HEK293 (cell line): ENCODE measurements around the gene COX8A.

Experiments used
- CTCF ChIA-PET: fragments of 350-600 bp; formaldehyde crosslinking; extraction: SDS; loops from one replicate; lab custom pipeline; 2021; ENCODE audit warnings: antibody characterized with exemption; lab: Yijun Ruan, JAX
- POLR2A ChIA-PET: fragments of 300-600 bp; formaldehyde crosslinking; extraction: SDS; loops from one replicate; lab custom pipeline; 2020; ENCODE audit warnings: antibody characterized with exemption, inconsistent platforms; lab: Yijun Ruan, JAX
- H3K27ac ChIP-seq: fragments of 200-500 bp; sonication (Bioruptor generic); 2 replicates; pipeline ENCODE4 v1.5.1; 2014; ENCODE audit warnings: low read depth, low read length, control low read depth, inconsistent platforms; ENCODE audit errors: extremely low read depth
- H3K36me3 ChIP-seq, 2 experiments: fragments of 200-500 bp in 1 of 2; sonication (Bioruptor generic) in 1 of 2; 1 replicate in 1 of 2; 2 replicates in 1 of 2; pipeline ENCODE4 v1.5.1; 2014 to 2017; ENCODE audit warnings: inconsistent platforms in 2 of 2, low read length in 2 of 2; ENCODE audit not compliant: control insufficient read depth in 2 of 2, insufficient read depth in 1 of 2
- H3K4me1 ChIP-seq: fragments of 200-500 bp; sonication (Bioruptor generic); 2 replicates; pipeline ENCODE4 v1.5.1; 2014; ENCODE audit warnings: mild to moderate bottlenecking, low read length, inconsistent platforms; ENCODE audit not compliant: control insufficient read depth, insufficient read depth
- H3K4me3 ChIP-seq: 2 replicates; pipeline ENCODE4 v1.5.1; 2011; ENCODE audit warnings: low read depth, mild to moderate bottlenecking, control low read depth, low read length, moderate library complexity
- H3K9me3 ChIP-seq: fragments of 200-500 bp; sonication (Bioruptor generic); 2 replicates; pipeline ENCODE4 v1.5.1; 2014; ENCODE audit warnings: low read depth, low read length, inconsistent platforms; ENCODE audit not compliant: control insufficient read depth, insufficient read depth
- FEZF1 ChIP-seq: fragments of 450-650 bp; formaldehyde crosslinking; IDR thresholded peaks from 2 replicates; pipeline ENCODE4 v1.5.1; 2016; ENCODE audit warnings: missing biosample characterization, missing genetic modification characterization
- GLIS1 ChIP-seq: fragments of 450-650 bp; formaldehyde crosslinking; IDR thresholded peaks from 2 replicates; pipeline ENCODE4 v1.5.1; 2016; ENCODE audit warnings: missing biosample characterization, missing genetic modification characterization
- KLF1 ChIP-seq: fragments of 450-650 bp; formaldehyde crosslinking; IDR thresholded peaks from 2 replicates; pipeline ENCODE4 v1.5.1; 2016; ENCODE audit warnings: missing biosample characterization, missing genetic modification characterization
- OVOL3 ChIP-seq: fragments of 450-650 bp; formaldehyde crosslinking; IDR thresholded peaks from 2 replicates; pipeline ENCODE4 v1.5.1; 2016; ENCODE audit warnings: missing biosample characterization, missing genetic modification characterization
- REPIN1 ChIP-seq: fragments of 450-650 bp; formaldehyde crosslinking; IDR thresholded peaks from 2 replicates; pipeline ENCODE4 v1.5.1; 2017; ENCODE audit warnings: missing biosample characterization, missing genetic modification characterization, low read depth
- SP3 ChIP-seq: fragments of 450-650 bp; formaldehyde crosslinking; IDR thresholded peaks from 2 replicates; pipeline ENCODE4 v1.5.1; 2016; ENCODE audit warnings: missing biosample characterization, missing genetic modification characterization
- YY2 ChIP-seq: fragments of 450-650 bp; formaldehyde crosslinking; IDR thresholded peaks from 2 replicates; pipeline ENCODE4 v1.5.1; 2016; ENCODE audit warnings: missing biosample characterization, missing genetic modification characterization
- ZBTB44 ChIP-seq: fragments of 450-650 bp; IDR thresholded peaks from 2 replicates; pipeline ENCODE4 v1.5.1; 2018; ENCODE audit warnings: missing biosample characterization, mild to moderate bottlenecking, missing genetic modification characterization
- ZFP3 ChIP-seq: fragments of 450-650 bp; formaldehyde crosslinking; IDR thresholded peaks from 2 replicates; pipeline ENCODE4 v1.5.1; 2016; ENCODE audit warnings: low read depth, missing biosample characterization, missing genetic modification characterization
- ZNF133 ChIP-seq: fragments of 450-650 bp; formaldehyde crosslinking; IDR thresholded peaks from 2 replicates; pipeline ENCODE4 v1.5.1; 2016; ENCODE audit warnings: missing biosample characterization, missing genetic modification characterization
- ZNF266 ChIP-seq: fragments of 450-650 bp; formaldehyde crosslinking; IDR thresholded peaks from 2 replicates; pipeline ENCODE4 v1.5.1; 2016; ENCODE audit warnings: missing biosample characterization, missing genetic modification characterization, low read depth
- ZNF544 ChIP-seq: fragments of 450-650 bp; formaldehyde crosslinking; IDR thresholded peaks from 2 replicates; pipeline ENCODE4 v1.5.0; 2017; ENCODE audit warnings: missing biosample characterization, missing genetic modification characterization
- ZNF707 ChIP-seq: fragments of 450-650 bp; formaldehyde crosslinking; IDR thresholded peaks from 2 replicates; pipeline ENCODE4 v1.5.1; 2016; ENCODE audit warnings: missing biosample characterization, missing genetic modification characterization
- TF ChIP-seq, protein P1 (sequence below): fragments of 450-650 bp; formaldehyde crosslinking; conservative IDR thresholded peaks from 2 replicates; pipeline ENCODE4 v1.5.1; 2016; ENCODE audit warnings: low read depth, missing biosample characterization, missing genetic modification characterization
- TF ChIP-seq, protein P2 (sequence below): sonication (generic); formaldehyde crosslinking; IDR thresholded peaks from 2 replicates; pipeline ENCODE4 v1.8.1; 2022; ENCODE audit warnings: mild to moderate bottlenecking, moderate library complexity, missing genetic modification reagents

COX8A gene

DNA sequence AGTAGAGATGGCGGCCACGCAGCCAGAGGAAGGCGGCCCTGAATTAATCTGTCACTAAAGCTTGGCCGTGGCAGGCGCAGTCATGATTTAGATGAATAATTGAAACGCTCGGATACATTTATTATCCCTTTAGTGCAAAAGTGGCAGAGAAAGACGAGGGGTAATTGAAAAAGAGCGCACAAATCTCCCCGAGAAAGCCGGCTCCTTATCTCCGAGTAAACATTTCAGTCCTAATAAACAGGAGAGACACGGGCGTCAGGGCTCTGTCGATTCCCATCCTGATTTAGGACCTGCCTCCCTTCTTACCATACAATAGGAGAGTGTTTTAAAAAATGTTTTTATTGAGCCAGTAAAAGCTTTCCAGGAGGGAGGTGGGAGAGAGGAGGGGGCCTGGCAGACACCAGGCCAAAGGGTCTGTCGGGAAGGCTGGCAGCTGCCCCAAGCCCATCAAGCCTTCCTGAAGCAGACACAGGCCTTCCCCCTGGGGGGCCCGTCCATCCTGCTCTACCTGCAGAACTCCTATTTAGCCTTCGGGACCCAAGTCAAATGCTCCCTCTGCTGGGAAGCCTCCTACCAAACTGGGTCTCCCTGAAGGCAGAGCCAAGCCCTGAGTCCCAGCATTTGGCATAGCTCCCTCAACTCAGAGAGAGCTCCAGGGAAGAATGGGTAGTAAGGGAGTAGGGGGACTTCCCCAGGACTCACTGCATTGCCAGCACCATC, 34.7 kb downstream of the COX8A start:
- Histone ChIP-seq H3K36me3 (peaks cover 0 to under 1% of the 10 kb centered on the region in 2 experiments; a peak in 1 of 3 replicates), H3K27ac (no peak overlapping the region), H3K4me1 (no peaks in the 10 kb centered on the region), H3K9me3 (no peaks in the 10 kb centered on the region), H3K4me3 (no peak overlapping the region)
- ChIA-PET CTCF (no interaction called here), POLR2A (no interaction called here)
- TF ChIP-seq ZFP3 (tag by site-specific recombination): peak; percentile 90
- peak; percentile 84 for TF ChIP-seq FEZF1 (tag by site-specific recombination)
- no peak for TF ChIP-seq REPIN1 (tag by site-specific recombination)
- no peak for TF ChIP-seq YY2 (tag by site-specific recombination)
- no peak for TF ChIP-seq ZNF707 (tag by site-specific recombination)
- TF ChIP-seq, protein P1, sequence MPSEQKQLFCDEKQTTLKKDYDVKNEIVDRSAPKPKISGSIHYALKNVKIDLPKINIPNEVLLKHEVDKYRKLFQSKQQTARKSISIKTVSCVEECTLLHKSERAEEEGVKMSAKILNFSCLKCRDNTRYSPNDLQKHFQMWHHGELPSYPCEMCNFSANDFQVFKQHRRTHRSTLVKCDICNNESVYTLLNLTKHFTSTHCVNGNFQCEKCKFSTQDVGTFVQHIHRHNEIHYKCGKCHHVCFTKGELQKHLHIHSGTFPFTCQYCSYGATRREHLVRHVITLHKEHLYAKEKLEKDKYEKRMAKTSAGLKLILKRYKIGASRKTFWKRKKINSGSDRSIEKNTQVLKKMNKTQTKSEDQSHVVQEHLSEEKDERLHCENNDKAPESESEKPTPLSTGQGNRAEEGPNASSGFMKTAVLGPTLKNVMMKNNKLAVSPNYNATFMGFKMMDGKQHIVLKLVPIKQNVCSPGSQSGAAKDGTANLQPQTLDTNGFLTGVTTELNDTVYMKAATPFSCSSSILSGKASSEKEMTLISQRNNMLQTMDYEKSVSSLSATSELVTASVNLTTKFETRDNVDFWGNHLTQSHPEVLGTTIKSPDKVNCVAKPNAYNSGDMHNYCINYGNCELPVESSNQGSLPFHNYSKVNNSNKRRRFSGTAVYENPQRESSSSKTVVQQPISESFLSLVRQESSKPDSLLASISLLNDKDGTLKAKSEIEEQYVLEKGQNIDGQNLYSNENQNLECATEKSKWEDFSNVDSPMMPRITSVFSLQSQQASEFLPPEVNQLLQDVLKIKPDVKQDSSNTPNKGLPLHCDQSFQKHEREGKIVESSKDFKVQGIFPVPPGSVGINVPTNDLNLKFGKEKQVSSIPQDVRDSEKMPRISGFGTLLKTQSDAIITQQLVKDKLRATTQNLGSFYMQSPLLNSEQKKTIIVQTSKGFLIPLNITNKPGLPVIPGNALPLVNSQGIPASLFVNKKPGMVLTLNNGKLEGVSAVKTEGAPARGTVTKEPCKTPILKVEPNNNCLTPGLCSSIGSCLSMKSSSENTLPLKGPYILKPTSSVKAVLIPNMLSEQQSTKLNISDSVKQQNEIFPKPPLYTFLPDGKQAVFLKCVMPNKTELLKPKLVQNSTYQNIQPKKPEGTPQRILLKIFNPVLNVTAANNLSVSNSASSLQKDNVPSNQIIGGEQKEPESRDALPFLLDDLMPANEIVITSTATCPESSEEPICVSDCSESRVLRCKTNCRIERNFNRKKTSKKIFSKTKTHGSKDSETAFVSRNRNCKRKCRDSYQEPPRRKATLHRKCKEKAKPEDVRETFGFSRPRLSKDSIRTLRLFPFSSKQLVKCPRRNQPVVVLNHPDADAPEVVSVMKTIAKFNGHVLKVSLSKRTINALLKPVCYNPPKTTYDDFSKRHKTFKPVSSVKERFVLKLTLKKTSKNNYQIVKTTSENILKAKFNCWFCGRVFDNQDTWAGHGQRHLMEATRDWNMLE (tag by site-specific recombination): no peak
- TF ChIP-seq, protein P2, sequence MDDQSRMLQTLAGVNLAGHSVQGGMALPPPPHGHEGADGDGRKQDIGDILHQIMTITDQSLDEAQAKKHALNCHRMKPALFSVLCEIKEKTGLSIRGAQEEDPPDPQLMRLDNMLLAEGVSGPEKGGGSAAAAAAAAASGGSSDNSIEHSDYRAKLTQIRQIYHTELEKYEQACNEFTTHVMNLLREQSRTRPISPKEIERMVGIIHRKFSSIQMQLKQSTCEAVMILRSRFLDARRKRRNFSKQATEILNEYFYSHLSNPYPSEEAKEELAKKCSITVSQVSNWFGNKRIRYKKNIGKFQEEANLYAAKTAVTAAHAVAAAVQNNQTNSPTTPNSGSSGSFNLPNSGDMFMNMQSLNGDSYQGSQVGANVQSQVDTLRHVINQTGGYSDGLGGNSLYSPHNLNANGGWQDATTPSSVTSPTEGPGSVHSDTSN (CRISPR knock-in tag): no peak
- no peak for TF ChIP-seq ZNF133 (tag by site-specific recombination)
- peak; percentile 52 for TF ChIP-seq GLIS1 (tag by site-specific recombination)
- TF ChIP-seq ZNF266 (tag by site-specific recombination): no peak
- TF ChIP-seq OVOL3: no peak
- no peak for TF ChIP-seq SP3
- TF ChIP-seq ZBTB44: no peak

DNA sequence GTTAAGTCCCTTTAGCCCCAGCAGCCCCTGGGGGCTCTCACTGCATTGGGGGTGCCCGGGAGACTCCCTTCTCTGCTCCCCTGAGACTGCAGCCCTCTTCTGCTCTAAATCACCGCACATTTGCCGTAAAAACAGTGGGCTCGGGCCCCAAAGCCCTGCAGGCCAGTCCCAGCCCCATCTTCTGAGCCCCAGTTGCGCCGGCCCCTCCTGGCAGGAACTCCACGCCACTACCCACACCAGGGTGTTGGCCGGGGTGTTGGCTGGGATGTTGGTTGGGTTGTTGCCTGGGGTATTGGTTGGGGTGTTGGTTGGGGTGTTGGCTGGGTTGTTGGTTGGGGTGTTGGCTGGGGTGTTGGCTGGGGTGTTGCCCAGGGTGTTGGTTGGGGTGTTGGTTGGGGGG, 35.3 kb downstream of the COX8A start:
- Histone ChIP-seq H3K9me3 (no peaks in the 10 kb centered on the region), H3K4me3 (no peak overlapping the region), H3K36me3 (no peaks in the 10 kb centered on the region), H3K27ac (no peak overlapping the region), H3K4me1 (no peaks in the 10 kb centered on the region)
- TF ChIP-seq ZNF544 (tag by site-specific recombination) (no peak), KLF1 (tag by site-specific recombination) (peak; percentile 36; the same call in 1 of the 2 replicates)
- CTCF ChIA-PET: no interaction called here
- POLR2A ChIA-PET: no interaction called here
